IMR-90 (cell line): ENCODE data around the gene PPP1CB.

Source experiments
- BHLHE40 ChIP-seq: fragments of 150-350 bp; IDR thresholded peaks from 2 replicates; pipeline ENCODE4 v1.6.1; 2016; ENCODE audit warnings: mild to moderate bottlenecking, low read depth, low read length
- CTCF ChIP-seq: conservative IDR thresholded peaks from 2 replicates; pipeline ENCODE4 v1.5.1; 2012; ENCODE audit warnings: mild to moderate bottlenecking, low read depth, low read length, improper control_type of control experiment
- ELK1 ChIP-seq: fragments of 150-350 bp; IDR thresholded peaks from 2 replicates; pipeline ENCODE4 v1.6.1; 2016; ENCODE audit warnings: low read depth, mild to moderate bottlenecking, low read length, moderate library complexity, borderline replicate concordance
- MAFK ChIP-seq: IDR thresholded peaks from 2 replicates; pipeline ENCODE4 v1.6.1; 2012; ENCODE audit warnings: low read depth, low read length, improper control_type of control experiment
- MXI1 ChIP-seq: IDR thresholded peaks from 2 replicates; pipeline ENCODE4 v1.6.1; 2012; ENCODE audit warnings: low read depth, mild to moderate bottlenecking, low read length, moderate library complexity, borderline replicate concordance
- NFE2L2 ChIP-seq: fragments of 150-350 bp; IDR thresholded peaks from 2 replicates; pipeline ENCODE4 v1.6.1; 2016; ENCODE audit warnings: low read depth, mild to moderate bottlenecking, low read length
- POLR2A ChIP-seq: IDR thresholded peaks from 2 replicates; pipeline ENCODE4 v1.6.1; 2012; ENCODE audit warnings: mild to moderate bottlenecking, low read depth, low read length
- RAD21 ChIP-seq: IDR thresholded peaks from 2 replicates; pipeline ENCODE4 v1.6.1; 2012; ENCODE audit warnings: low read length, improper control_type of control experiment
- RFX5 ChIP-seq: IDR thresholded peaks from 2 replicates; pipeline ENCODE4 v1.8.0; 2012; ENCODE audit warnings: low read depth, mild to moderate bottlenecking, low read length, moderate library complexity
- USF2 ChIP-seq: fragments of 150-350 bp; IDR thresholded peaks from 2 replicates; pipeline ENCODE4 v1.6.1; 2017; ENCODE audit warnings: mild to moderate bottlenecking, antibody characterized with exemption, low read length, low read depth

- TF ChIP-seq POLR2A (no peak), CTCF (no peak), MXI1 (no peak), BHLHE40 (no peak), MAFK (no peak), RAD21 (no peak), USF2 (no peak), ELK1 (no peak), NFE2L2 (no peak), RFX5 (no peak)
Observed at GRCh38 chr2:28746429-28747111, 5.1 kb upstream of the PPP1CB start.
